Retina (tissue), 1 donor: ENCODE measurements around the gene LMNB1.
"Not testable (repeated sequence)": the region's sequence is repeated elsewhere in the genome, so short reads cannot be mapped to it uniquely, and the experiment has no call there.

ENCODE experiments used
- DNase-seq: peaks from one replicate; pipeline ENCODE4 v3.0.0-alpha.2; 2016

The LMNB1 gene

GRCh38 chr5:126831156-126831555 lies 54.2 kb downstream of the LMNB1 start:
- no peak for DNase-seq

- DNase-seq = no peak
Measured at GRCh38 chr5:126836778-126837177, 59.8 kb downstream of the LMNB1 start.

GRCh38 chr5:126837242-126837641 lies 60.3 kb downstream of the LMNB1 start:
- no peak for DNase-seq

GRCh38 chr5:126837906-126838539 lies 61.1 kb downstream of the LMNB1 start:
- no peak for DNase-seq

- DNase-seq = not testable (repeated sequence)
Measured at GRCh38 chr5:126839407-126839806, 62.5 kb downstream of the LMNB1 start.

- not testable (repeated sequence) for DNase-seq
Measured at GRCh38 chr5:126843375-126843774, 66.4 kb downstream of the LMNB1 start.

- not testable (repeated sequence) for DNase-seq
Measured at GRCh38 chr5:126845470-126846070, 68.6 kb downstream of the LMNB1 start.

- no peak for DNase-seq
Measured at GRCh38 chr5:126846344-126846743, 69.4 kb downstream of the LMNB1 start.

- no peak for DNase-seq
Measured at GRCh38 chr5:126846744-126847455, 70.0 kb downstream of the LMNB1 start.

- DNase-seq = peak; percentile 43
Measured at GRCh38 chr5:126847456-126847820, 70.5 kb downstream of the LMNB1 start.

- peak; percentile 51 for DNase-seq
Measured at GRCh38 chr5:126847826-126848251, 70.9 kb downstream of the LMNB1 start.

GRCh38 chr5:126848253-126848652 lies 71.3 kb downstream of the LMNB1 start:
- DNase-seq = no peak

GRCh38 chr5:126849101-126849678 lies 72.3 kb downstream of the LMNB1 start:
- DNase-seq = no peak

GRCh38 chr5:126851501-126852011 lies 74.6 kb downstream of the LMNB1 start:
- no peak for DNase-seq

- no peak for DNase-seq
Measured at GRCh38 chr5:126852091-126852571, 75.2 kb downstream of the LMNB1 start.

- DNase-seq = no peak
Measured at GRCh38 chr5:126852841-126853271, 75.9 kb downstream of the LMNB1 start.

- DNase-seq = not testable (repeated sequence)
Measured at GRCh38 chr5:126853541-126854307, 76.8 kb downstream of the LMNB1 start.

GRCh38 chr5:126854526-126855110 lies 77.7 kb downstream of the LMNB1 start:
- no peak for DNase-seq

- no peak for DNase-seq
Measured at GRCh38 chr5:126855266-126855665, 78.3 kb downstream of the LMNB1 start.

- DNase-seq = no peak
Measured at GRCh38 chr5:126857472-126858410, 80.8 kb downstream of the LMNB1 start.

- DNase-seq = no peak
Measured at GRCh38 chr5:126858441-126858840, 81.5 kb downstream of the LMNB1 start.
